ENCODE data around the gene LGR6.

DNA sequence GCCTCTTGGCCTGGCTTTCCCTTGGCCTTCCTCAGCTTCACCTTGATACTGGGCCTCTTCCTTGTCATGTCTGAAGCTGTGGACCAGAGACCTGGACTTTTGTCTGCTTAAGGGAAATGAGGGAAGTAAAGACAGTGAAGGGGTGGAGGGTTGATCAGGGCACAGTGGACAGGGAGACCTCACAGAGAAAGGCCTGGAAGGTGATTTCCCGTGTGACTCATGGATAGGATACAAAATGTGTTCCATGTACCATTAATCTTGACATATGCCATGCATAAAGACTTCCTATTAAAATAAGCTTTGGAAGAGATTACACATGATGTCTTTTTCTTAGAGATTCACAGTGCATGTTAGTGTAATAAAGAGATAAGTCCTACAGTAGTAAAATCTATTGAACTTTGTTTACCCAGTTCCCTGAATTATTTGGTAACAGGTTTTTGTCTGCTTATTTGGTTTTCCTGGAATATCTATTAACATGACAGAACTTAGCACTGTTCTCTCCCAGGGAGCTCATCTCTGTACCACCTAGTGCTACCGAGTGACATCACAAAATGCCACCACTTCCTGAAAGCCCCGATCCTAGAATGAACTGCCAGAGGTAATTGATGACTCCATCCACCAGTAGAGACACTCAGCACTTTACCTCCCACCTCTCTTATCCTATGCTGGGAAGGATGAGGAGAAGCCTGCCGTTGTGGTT is 125.9 kb downstream of the LGR6 start:
- TF ChIP-seq POLR2A (IDR thresholded peaks at IDR 0.05) (no peak), POLR2AphosphoS5 (IDR thresholded peaks at IDR 0.05) (no peak), EP300 (IDR thresholded peaks at IDR 0.05) (no peak)
- TF ChIP-seq, protein P1, sequence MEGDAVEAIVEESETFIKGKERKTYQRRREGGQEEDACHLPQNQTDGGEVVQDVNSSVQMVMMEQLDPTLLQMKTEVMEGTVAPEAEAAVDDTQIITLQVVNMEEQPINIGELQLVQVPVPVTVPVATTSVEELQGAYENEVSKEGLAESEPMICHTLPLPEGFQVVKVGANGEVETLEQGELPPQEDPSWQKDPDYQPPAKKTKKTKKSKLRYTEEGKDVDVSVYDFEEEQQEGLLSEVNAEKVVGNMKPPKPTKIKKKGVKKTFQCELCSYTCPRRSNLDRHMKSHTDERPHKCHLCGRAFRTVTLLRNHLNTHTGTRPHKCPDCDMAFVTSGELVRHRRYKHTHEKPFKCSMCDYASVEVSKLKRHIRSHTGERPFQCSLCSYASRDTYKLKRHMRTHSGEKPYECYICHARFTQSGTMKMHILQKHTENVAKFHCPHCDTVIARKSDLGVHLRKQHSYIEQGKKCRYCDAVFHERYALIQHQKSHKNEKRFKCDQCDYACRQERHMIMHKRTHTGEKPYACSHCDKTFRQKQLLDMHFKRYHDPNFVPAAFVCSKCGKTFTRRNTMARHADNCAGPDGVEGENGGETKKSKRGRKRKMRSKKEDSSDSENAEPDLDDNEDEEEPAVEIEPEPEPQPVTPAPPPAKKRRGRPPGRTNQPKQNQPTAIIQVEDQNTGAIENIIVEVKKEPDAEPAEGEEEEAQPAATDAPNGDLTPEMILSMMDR (IDR thresholded peaks at IDR 0.05) = no peak
